Measurements from ENCODE around the gene NXPE3. TPM values are rescaled to one million over a fixed set of nuclear protein-coding genes. Genes with fewer than 3 reads are reported as not detected.

Gene NXPE3
- total RNA-seq, 1 donor from 2014 or later, result 15.9 TPM

DNA sequence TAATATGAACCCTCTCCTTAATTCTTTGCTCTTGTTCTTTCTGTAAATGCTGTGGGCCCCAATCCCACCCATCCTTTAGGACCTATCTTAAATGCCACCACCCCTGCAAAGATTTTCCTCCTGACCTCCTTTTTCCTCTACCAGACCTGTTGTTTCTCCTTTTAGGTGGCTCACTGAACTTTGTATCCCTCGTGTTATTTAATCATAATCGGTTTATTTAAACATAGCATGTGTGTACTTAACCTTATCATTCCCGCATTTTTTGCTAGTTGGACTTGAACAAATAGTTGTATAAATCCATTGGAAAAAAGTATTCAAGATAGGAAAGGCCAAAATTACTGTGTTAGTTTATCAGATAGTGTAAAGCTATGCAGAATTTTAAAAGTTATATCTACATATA is 69.3 kb downstream of the NXPE3 start:
- Histone ChIP-seq H3K27me3 (no peaks in the 10 kb centered on the region), H3K27ac (peak overlapping the region; percentile 99), H3K36me3 (peaks cover 19% of the 10 kb centered on the region), H3K4me1 (peaks cover 28% of the 10 kb centered on the region), H3K9me3 (no peaks in the 10 kb centered on the region), H3K4me3 (peak overlapping the region; percentile 92)
- no peak for DNase-seq
- TF ChIP-seq, protein P1, sequence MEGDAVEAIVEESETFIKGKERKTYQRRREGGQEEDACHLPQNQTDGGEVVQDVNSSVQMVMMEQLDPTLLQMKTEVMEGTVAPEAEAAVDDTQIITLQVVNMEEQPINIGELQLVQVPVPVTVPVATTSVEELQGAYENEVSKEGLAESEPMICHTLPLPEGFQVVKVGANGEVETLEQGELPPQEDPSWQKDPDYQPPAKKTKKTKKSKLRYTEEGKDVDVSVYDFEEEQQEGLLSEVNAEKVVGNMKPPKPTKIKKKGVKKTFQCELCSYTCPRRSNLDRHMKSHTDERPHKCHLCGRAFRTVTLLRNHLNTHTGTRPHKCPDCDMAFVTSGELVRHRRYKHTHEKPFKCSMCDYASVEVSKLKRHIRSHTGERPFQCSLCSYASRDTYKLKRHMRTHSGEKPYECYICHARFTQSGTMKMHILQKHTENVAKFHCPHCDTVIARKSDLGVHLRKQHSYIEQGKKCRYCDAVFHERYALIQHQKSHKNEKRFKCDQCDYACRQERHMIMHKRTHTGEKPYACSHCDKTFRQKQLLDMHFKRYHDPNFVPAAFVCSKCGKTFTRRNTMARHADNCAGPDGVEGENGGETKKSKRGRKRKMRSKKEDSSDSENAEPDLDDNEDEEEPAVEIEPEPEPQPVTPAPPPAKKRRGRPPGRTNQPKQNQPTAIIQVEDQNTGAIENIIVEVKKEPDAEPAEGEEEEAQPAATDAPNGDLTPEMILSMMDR (IDR thresholded peaks at IDR 0.05), result no peak
- intact Hi-C loops (cut with DNase I), result no loop called here
- no peak for ATAC-seq

DNA sequence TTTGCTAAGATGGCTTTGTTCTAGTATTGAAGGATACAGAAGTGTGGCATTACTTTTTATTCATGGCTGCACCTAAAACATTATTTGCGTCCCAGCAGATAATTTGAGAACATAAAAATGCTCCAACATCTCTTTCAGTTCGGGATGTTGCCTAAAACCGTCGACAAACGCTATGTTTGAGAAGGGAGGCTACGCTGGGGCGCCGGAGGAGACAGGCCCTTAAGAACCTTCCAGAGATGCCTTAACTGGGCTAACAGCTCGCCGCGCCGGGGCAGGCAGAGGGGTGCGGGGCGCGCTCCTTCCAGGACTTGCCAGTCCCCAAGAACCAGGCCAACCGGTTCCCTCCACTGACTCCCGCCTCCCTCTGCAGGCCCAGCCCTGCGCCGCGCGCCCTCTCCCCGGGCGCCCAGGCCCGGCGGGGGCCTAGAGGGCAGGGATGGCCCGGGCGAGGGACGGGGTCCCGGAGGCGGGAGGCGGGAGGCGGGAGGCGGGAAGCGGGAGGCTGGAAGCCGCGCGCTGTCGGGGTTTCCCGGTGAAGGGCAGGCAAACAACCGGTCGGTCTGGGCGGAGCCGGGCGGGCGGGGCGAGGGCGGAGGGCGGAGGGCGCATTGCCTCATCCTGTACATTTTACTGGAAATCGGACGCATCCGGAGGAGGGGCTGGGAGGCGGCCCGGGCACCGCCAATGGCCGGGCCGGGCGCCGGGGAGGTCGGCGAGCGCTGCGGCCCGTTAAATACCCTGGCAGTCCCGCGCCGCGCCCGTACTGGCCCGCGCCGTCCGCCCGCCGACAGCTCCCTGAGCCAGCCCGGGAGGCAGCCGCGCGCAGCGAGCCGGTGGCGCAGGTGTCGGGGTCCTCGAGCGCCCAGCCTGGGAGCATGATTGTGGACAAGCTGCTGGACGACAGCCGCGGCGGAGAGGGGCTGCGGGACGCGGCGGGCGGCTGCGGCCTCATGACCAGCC is 70.0 kb downstream of the NXPE3 start, which contains the start of gene NFKBIZ:
TSS of gene NFKBIZ (plus strand) at position 761 of the 960 bp plus-strand sequence. CDS start at position 876, 115 bp downstream.
- Histone ChIP-seq H3K4me1 (peaks cover 35% of the 10 kb centered on the region), H3K9me3 (no peaks in the 10 kb centered on the region), H3K36me3 (peaks cover 26% of the 10 kb centered on the region), H3K27ac (peak within 1 kb of the TSS; percentile 99), H3K27me3 (no peaks in the 10 kb centered on the region), H3K4me3 (peak within 1 kb of the TSS; percentile 92)
- DNase-seq (peak; percentile 99), ATAC-seq (peak; percentile 94)
- TF ChIP-seq, protein P1 (IDR thresholded peaks at IDR 0.05), result no peak
- intact Hi-C loops (cut with DNase I), result no loop called here

DNA sequence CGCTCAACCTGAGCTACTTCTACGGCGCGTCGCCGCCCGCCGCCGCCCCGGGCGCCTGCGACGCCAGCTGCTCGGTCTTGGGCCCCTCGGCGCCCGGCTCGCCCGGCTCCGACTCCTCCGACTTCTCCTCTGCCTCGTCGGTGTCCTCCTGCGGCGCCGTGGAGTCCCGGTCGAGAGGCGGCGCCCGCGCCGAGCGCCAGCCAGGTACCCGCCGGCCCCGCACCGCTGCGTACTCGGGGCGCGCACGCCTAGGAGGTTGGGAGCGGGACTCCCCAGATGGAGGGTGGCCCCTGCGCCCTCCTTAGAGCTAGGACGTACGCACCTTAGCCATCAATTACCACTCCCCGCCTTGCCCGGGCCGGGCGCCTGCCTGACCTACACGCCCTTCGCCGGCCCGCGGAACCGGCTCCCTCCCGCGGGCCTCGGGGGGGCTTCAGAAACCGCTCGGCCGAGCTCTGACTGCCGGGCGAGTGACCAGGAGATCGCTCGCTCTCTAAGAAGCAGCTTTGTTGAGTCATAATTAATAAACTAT is 70.8 kb downstream of the NXPE3 start:
- no peaks in the 10 kb centered on the region for H3K9me3 ChIP-seq
- peak overlapping the region; percentile 99 for H3K27ac ChIP-seq
- ATAC-seq, result peak; percentile 39
- peak; percentile 82 for DNase-seq
- H3K27me3 ChIP-seq, result no peaks in the 10 kb centered on the region
- intact Hi-C loops (cut with DNase I), result no loop called here
- peaks cover 41% of the 10 kb centered on the region for H3K4me1 ChIP-seq
- peaks cover 33% of the 10 kb centered on the region for H3K36me3 ChIP-seq
- TF ChIP-seq, protein P1 (IDR thresholded peaks at IDR 0.05), result peak; percentile 8
- H3K4me3 ChIP-seq, result peak overlapping the region; percentile 92

DNA sequence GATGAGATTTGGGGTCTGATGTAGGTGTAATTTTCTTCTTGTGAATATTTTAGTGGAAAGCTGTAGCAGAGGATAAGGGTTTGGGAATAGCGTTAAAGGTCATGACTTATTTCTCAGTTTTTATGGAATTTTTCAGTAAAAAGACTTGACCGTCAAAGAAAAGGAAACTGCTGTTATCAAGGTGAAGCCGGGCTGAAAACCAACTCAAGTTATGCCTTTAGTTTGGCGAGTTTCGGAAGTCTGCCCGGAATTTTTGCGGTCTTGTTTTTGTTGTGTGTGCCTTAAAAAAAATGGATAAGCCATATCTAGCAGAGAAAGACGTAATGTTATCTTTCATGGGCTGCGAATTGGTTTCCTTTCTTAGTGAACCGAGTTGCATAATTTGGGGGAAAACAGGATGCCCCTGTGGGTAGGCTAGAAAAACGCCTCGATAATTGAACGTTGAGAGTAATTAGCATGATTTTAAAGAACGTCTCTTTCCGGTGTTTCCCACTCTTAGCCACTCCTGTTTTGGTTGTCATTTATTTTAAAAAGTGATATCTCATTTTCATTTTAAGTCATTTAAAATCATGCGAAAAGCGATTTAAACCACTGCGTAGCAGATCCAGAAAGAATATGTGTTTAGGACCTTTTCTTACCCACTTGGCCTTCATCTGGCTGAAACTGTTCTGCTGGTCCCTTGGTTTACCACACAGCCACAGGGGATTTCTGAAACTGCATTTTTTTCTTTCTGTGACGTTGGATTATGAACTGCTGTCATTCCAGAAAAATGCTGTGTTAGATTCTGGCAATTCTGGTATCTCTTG is 71.4 kb downstream of the NXPE3 start:
- H3K4me1 ChIP-seq, result peaks cover 46% of the 10 kb centered on the region
- no peaks in the 10 kb centered on the region for H3K9me3 ChIP-seq
- DNase-seq, result no peak
- H3K36me3 ChIP-seq, result peaks cover 40% of the 10 kb centered on the region
- H3K27me3 ChIP-seq, result no peaks in the 10 kb centered on the region
- TF ChIP-seq, protein P1 (IDR thresholded peaks at IDR 0.05), result no peak
- peak overlapping the region; percentile 92 for H3K4me3 ChIP-seq
- peak overlapping the region; percentile 99 for H3K27ac ChIP-seq
- ATAC-seq, result no peak
- intact Hi-C loops (cut with DNase I), result no loop called here

DNA sequence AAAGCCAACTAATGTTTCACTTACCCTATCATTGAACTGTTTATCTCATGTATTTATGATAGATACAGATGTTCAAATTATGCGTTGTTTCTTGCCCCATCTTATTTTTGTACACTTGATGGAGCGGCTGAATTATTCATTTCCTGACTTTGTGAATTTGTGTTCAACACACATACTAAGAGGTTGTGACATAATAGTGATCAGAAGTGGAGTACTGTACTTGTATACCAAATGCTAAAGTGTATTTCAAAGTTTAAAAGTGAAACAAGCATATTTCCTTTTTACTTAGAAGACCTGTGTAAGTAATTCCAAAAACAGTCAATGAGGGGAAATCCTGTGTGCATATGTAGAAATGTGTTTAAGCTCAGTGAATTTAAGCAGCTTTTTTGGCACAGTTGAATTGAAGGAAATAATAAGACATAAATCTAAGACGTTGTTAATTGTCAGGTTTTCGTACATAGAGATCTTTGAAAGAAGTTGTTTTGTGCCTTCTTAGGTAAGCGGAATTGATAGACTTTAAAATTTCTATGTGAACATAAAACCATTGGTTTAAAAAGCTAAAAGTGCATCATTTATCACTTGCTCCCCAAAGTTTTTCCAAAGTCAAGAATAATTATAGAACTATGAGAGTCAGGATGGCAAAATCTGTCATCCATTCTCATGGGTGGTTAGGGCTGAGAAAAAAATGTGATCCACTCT is 72.2 kb downstream of the NXPE3 start:
- no peak for ATAC-seq
- Histone ChIP-seq H3K36me3 (peaks cover 48% of the 10 kb centered on the region), H3K27me3 (no peaks in the 10 kb centered on the region), H3K9me3 (no peaks in the 10 kb centered on the region), H3K4me1 (peaks cover 51% of the 10 kb centered on the region), H3K4me3 (peak overlapping the region; percentile 92), H3K27ac (peak overlapping the region; percentile 99)
- intact Hi-C loops (cut with DNase I), result no loop called here
- DNase-seq, result no peak
- TF ChIP-seq, protein P1 (IDR thresholded peaks at IDR 0.05), result no peak

Data from upper lobe of right lung (tissue), 1 donor.